SU-DHL-6 (cell line): Measurements from ENCODE around the gene NPHP4.

ENCODE experiments used
- CTCF ChIP-seq: fragments of 200-600 bp; sonication (generic); IDR thresholded peaks from one replicate; pipeline ENCODE4 v1.5.1; 2017; ENCODE audit warnings: antibody characterized with exemption, mild to moderate bottlenecking, low read length, moderate library complexity; ENCODE audit not compliant: insufficient read depth, poor library complexity, severe bottlenecking
- EZH2phosphoT487 ChIP-seq: fragments of 200-600 bp; sonication (generic), shearing (Covaris generic); conservative IDR thresholded peaks from 2 replicates; pipeline ENCODE4 v1.6.1; 2018; ENCODE audit warnings: mild to moderate bottlenecking, antibody characterized with exemption, low read length, moderate library complexity, mixed read lengths

DNA sequence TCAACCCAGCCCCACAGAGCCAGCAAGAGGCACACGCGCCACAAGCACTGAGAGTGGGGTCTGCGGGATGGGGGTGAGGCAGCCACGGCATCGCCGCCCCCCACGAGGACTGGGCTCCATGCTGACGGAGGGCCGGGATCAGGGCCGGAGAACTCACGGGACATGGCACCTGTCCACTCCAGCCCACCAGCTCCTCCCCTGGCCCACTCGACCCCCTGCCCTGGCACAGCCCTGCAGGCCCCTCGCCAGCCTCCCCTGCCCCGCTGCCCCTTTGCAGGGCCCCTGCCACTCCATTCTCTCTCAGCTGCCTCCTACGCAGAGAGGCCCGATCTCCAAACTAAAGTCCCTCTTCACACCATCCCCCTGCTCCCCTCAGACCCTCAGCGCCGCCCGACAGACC lies 134.0 kb downstream of the NPHP4 start:
- TF ChIP-seq CTCF (no peak), EZH2phosphoT487 (no peak)
